ENCODE data around the gene RNASE7.
A peak's percentile ranks its signal among the peaks of the same experiment; 100 is the strongest.

The RNASE7 gene

GRCh38 chr14:21068521-21069387 lies 26.6 kb downstream of the RNASE7 start:
- DNase-seq (ENCODE audit: low spot score), result peak; percentile 67

GRCh38 chr14:21069388-21070082 lies 27.4 kb downstream of the RNASE7 start:
- DNase-seq (ENCODE audit: low spot score), result peak; percentile 87

DNA sequence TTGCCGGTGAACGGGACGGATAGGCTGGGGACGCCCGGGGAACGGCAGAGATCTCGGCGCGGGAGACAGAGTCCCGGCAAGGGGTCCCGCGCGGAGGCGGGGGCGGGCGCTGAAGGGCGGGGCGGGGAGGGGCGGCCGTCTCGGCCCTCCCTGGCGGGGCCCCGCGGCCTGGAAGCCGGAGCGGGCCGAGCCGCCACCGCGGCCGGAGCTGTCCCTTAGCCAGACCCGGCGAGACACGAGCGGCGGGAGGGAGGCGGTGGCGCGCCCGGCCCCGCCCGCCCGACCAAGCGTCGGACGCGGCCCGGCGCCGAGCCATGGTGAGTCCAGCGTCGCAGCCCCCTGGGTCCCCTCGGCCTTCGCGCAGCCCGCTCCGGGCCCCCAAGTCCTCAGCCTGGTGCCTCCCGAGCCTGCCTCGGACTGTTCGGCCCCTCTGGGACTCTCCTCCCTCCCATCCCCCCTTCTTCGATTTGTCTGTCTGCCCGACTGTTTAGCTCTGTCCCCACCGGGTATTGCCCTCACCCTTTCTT lies 28.0 kb downstream of the RNASE7 start, which contains the start of gene ARHGEF40:
Gene ARHGEF40 (plus strand): TSS at position 222 of the 527 bp plus-strand sequence. CDS start 93 bp downstream, at position 315.
- peak; percentile 84 for DNase-seq (ENCODE audit: low spot score)

GRCh38 chr14:21070610-21071224 lies 28.6 kb downstream of the RNASE7 start:
- DNase-seq (ENCODE audit: low spot score), result no peak

GRCh38 chr14:21071225-21072030 lies 29.3 kb downstream of the RNASE7 start:
- peak; percentile 79 for DNase-seq (ENCODE audit: low spot score)

- peak; percentile 54 for DNase-seq (ENCODE audit: low spot score)
These were observed 29.9 kb downstream of the RNASE7 start for GRCh38 chr14:21072031-21072473.

- no peak for DNase-seq (ENCODE audit: low spot score)
These were observed 30.7 kb downstream of the RNASE7 start for GRCh38 chr14:21072781-21073339.

- DNase-seq (ENCODE audit: low spot score), result no peak
These were observed 31.8 kb downstream of the RNASE7 start for GRCh38 chr14:21073921-21074320.

GRCh38 chr14:21074398-21075272 lies 32.5 kb downstream of the RNASE7 start:
- DNase-seq (ENCODE audit: low spot score), result no peak

DNA sequence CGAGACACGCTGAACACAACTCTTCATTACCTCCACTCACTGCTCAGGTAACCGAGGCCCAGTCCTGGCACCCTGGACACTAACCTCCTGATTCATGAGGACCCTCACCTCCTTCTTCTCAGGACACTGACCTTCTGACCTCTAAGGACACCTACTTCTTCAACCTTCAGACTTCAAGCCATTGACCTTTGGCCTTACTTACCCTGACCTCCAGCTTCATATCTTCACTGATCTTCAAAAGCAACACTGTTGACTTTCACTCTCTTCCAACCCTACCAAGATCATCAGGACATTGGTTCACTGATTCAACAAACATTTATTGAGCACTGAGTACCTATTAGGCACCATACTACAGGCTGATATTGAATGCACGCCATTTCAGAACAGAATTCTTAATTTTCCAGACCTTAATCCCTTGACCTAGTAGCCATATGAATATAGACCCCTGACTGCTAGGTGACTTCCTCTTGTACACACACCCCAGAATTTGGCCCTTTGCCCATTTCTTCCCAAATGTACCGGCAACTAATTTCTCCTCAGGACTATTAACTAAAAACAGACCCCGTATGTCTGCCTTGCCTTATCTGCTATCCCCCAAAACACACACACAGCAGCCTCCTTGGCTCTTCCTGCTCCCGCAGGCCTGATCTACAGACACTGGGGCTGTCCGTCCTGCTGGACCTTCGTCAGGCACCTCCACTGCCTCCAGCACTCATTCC lies 33.7 kb downstream of the RNASE7 start:
- no peak for DNase-seq (ENCODE audit: low spot score)

- DNase-seq (ENCODE audit: low spot score), result no peak
These were observed 35.5 kb downstream of the RNASE7 start for GRCh38 chr14:21077672-21078071.

DNA sequence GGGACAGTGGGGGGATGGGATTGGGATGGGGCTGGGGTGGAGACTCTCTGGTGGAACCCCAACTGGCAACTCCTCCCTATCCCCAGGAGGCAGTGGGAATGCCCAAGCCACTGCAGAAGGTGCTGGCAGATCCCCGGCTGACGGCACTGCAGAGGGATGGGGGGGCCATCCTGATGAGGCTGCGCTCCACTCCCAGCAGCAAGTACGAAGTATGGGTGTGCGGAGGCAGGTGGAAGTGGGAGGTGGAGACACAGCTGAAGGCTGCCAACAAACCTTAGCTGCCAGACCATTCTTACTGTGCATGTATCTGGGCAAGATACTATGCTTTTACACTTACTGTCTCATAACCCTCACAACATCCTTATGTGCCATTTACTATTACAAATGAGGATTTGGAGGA lies 36.1 kb downstream of the RNASE7 start:
- DNase-seq (ENCODE audit: low spot score), result no peak

GRCh38 chr14:21078726-21079125 lies 36.6 kb downstream of the RNASE7 start:
- no peak for DNase-seq (ENCODE audit: low spot score)

DNA sequence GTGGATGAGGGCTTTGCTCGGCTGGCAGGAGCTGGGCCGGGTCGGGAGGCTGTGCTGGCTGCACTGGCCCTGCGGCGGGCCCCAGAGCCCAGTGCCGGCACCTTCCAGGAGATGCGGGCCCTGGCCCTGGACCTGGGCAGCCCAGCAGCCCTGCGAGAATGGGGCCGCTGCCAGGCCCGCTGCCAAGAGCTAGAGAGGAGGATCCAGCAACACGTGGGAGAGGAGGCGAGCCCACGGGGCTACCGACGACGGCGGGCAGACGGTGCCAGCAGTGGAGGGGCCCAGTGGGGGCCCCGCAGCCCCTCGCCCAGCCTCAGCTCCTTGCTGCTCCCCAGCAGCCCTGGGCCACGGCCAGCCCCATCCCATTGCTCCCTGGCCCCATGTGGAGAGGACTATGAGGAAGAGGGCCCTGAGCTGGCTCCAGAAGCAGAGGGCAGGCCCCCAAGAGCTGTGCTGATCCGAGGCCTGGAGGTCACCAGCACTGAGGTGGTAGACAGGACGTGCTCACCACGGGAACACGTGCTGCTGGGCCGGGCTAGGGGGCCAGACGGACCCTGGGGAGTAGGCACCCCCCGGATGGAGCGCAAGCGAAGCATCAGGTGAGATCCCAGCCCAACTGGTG lies 39.5 kb downstream of the RNASE7 start:
- DNase-seq (ENCODE audit: low spot score), result no peak

GRCh38 chr14:21083565-21084325 lies 41.6 kb downstream of the RNASE7 start:
- no peak for DNase-seq (ENCODE audit: low spot score)

GRCh38 chr14:21084396-21084795 lies 42.2 kb downstream of the RNASE7 start:
- no peak for DNase-seq (ENCODE audit: low spot score)

GRCh38 chr14:21084998-21085853 lies 43.1 kb downstream of the RNASE7 start:
- DNase-seq (ENCODE audit: low spot score), result no peak

Measured in globus pallidus (tissue), 1 donor.